Measurements from ENCODE around the gene KCNIP3. TPM values are rescaled to one million over a fixed set of nuclear protein-coding genes. Genes with fewer than 3 reads are reported as not detected.

KCNIP3 gene
- total and polyA plus RNA-seq, 9 of the 15 experiments (the other 6 are each of a cell fraction or from before 2014, with no cell fraction given), result 0.04 TPM; not detected in 8

DNA sequence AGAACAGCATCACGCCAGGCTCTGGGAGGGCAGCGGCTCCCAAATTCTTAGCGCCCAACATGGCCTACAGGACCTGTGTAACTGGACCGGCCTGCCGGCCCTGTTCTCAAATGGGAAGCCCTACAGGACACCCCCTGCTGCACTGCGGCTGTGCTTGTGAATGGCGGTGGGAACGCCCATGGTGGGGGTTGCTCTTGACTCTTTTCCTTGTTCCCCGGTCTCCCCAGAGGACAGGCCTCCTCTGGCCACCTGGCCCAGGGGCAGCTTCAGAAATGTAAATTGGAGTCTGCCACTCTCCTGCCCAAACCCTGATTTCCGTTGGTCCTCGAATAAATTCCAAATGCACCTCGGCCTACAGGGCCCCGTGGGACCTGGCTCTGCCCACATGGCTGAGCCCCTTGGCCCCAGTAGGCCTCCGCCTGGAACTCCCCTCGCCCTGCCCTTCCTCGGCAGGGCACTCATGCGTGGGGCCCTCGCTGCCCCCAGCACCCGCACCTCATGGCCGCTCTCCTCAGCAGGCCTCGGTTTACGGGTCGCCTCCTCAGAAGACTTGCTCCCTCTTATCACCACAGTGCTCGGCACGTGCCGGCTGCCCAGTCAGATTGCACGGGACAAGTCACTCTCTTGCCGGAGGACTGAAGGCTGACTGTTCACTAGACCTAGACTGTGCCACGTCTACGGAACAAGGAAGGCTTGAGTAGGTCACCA, 29.4 kb downstream of the KCNIP3 start:
- H3K36me3 ChIP-seq (ENCODE audit: control insufficient read depth, insufficient read depth, low read length), result no peaks in the 10 kb centered on the region
- no peaks in the 10 kb centered on the region for H3K79me2 ChIP-seq (ENCODE audit: control insufficient read depth, insufficient read depth, low read length)
- TF ChIP-seq BHLHE40 (IDR thresholded peaks at IDR 0.05; ENCODE audit: low read length), result peak; percentile 29; the same call in 1 of the 2 replicates
- TF ChIP-seq, protein P1, sequence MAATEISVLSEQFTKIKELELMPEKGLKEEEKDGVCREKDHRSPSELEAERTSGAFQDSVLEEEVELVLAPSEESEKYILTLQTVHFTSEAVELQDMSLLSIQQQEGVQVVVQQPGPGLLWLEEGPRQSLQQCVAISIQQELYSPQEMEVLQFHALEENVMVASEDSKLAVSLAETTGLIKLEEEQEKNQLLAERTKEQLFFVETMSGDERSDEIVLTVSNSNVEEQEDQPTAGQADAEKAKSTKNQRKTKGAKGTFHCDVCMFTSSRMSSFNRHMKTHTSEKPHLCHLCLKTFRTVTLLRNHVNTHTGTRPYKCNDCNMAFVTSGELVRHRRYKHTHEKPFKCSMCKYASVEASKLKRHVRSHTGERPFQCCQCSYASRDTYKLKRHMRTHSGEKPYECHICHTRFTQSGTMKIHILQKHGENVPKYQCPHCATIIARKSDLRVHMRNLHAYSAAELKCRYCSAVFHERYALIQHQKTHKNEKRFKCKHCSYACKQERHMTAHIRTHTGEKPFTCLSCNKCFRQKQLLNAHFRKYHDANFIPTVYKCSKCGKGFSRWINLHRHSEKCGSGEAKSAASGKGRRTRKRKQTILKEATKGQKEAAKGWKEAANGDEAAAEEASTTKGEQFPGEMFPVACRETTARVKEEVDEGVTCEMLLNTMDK (IDR thresholded peaks at IDR 0.05; ENCODE audit: borderline replicate concordance, insufficient read depth, low read depth, low read length, poor library complexity, severe bottlenecking), result no peak
- H3K4me1 ChIP-seq (replicated peaks in 1 of 2; ENCODE audit: control insufficient read depth in 2 of 2, insufficient read depth in 2 of 2, low read length in 2 of 2), result peaks cover 0 to 9% of the 10 kb centered on the region in 2 experiments; a peak in 1 of 5 replicates
- intact Hi-C loops (cut with micrococcal nuclease), result no loop called here
- H3K9me3 ChIP-seq (replicated peaks; ENCODE audit: control insufficient read depth, insufficient read depth, low read depth, low read length), result no peaks in the 10 kb centered on the region; the same call in 1 of the 2 replicates
- ChIA-PET CTCF (ENCODE audit: low intra/inter-chr PET ratio) (no interaction called here), POLR2A (no interaction called here)
- ATAC-seq, result no peak
- 7% methylated on average over 26 of the region's 30 CpGs for WGBS (ENCODE audit: insufficient coverage, low coverage, missing lambda C conversion rate)
- FAIRE-seq, result no peak
- H3K27me3 ChIP-seq (ENCODE audit: control insufficient read depth in 2 of 2, insufficient read depth in 2 of 2, low read length in 2 of 2), result peaks cover 0 to 58% of the 10 kb centered on the region in 2 experiments; a peak in 4 of 5 replicates
- H3K4me2 ChIP-seq (ENCODE audit: insufficient read depth, low read length), result no peak overlapping the region
- DNase-seq (ENCODE audit: extremely low read depth in 1 of 4, low spot score in 3 of 4), result no peak
- no peak overlapping the region for H3K4me3 ChIP-seq
- H3K9me1 ChIP-seq (ENCODE audit: control insufficient read depth, insufficient read depth, low read length), result peaks cover 2% of the 10 kb centered on the region
- 0 out of 2 replicates have a peak, but pooled peaks cover 3% of the 10 kb centered on the region for H4K20me1 ChIP-seq (replicated peaks; ENCODE audit: control insufficient read depth, insufficient read depth, low read length)
- no TSS peak for BruUV-seq (replicated peaks)
- H3K27ac ChIP-seq (ENCODE audit: extremely low read depth, low read depth, low read length), result no peak overlapping the region
- in situ Hi-C loops (cut with MboI), result no loop called here
- no peak overlapping the region for H3K9ac ChIP-seq (ENCODE audit: insufficient read depth in 1 of 2, low read depth in 2 of 2, low read length in 2 of 2)
- no peak overlapping the region for H2AFZ ChIP-seq (ENCODE audit: low read depth, low read length)

Data from K562 (cell line).